ENCODE data around the gene SDHD. TPM values are rescaled to one million over a fixed set of nuclear protein-coding genes. Genes with fewer than 3 reads are reported as not detected.
"Not testable (repeated sequence)": the region's sequence is repeated elsewhere in the genome, so short reads cannot be mapped to it uniquely, and the experiment has no call there.

SDHD gene
- total and polyA plus RNA-seq, 2 donors (not counting 3 experiments of a cell fraction or from before 2014, with no cell fraction given) = 72.3 to 169 TPM

DNA sequence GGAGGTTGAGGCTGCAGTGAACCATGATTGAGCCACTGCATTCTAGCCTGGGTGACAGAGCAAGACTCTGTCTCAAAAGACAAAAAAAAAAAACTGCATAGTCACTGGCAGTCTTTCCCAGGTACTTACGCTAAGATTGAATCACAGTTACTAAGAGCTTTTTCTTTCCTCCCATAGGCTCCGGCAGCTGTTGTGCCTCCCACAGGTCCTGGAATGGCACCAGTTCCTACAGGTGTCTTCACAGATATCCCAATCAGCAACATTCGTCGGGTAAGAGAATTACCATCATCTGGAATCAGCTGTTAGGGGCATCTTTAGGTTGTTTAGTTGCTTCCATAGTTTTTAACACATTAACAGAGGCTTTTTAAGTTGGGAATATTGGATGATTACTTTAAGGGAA lies 41.7 kb upstream of the SDHD start:
- POLR2A ChIA-PET = no interaction called here
- peaks cover 5% of the 10 kb centered on the region for H3K79me2 ChIP-seq (ENCODE audit: control insufficient read depth, insufficient read depth, low read length)
- H3K9me1 ChIP-seq (replicated peaks; ENCODE audit: control insufficient read depth, extremely low read depth, insufficient read depth, low read length) = no peaks in the 10 kb centered on the region
- no peak overlapping the region for H3K9ac ChIP-seq (replicated peaks; ENCODE audit: extremely low read depth, insufficient read depth, low read length)
- H3K4me1 ChIP-seq (ENCODE audit: control insufficient read depth, extremely low read depth, insufficient read depth, low read length) = peaks cover 24% of the 10 kb centered on the region
- dilution Hi-C loops (cut with MboI; ENCODE audit: extremely low pct_ligation_motif_present, low sequenced_read_pairs) (no loop called here), intact Hi-C loops (cut with micrococcal nuclease) (no loop called here)
- H2AFZ ChIP-seq (ENCODE audit: low read depth, low read length) = no peak overlapping the region
- no peaks in the 10 kb centered on the region for H3K27me3 ChIP-seq (ENCODE audit: control insufficient read depth in 2 of 2, insufficient read depth in 2 of 2, low read length in 2 of 2)
- DNase-seq (ENCODE audit: low read depth, low spot score) (no peak), FAIRE-seq (no peak)
- CTCF ChIA-PET = no interaction called here
- no peak for TF ChIP-seq GATA2 (IDR thresholded peaks at IDR 0.05; ENCODE audit: insufficient read depth, insufficient read length, low read depth, low read length)
- no peak for TF ChIP-seq FOS (IDR thresholded peaks at IDR 0.05; ENCODE audit: borderline replicate concordance, insufficient read depth, low read length)
- TF ChIP-seq JUN (IDR thresholded peaks at IDR 0.05; ENCODE audit: borderline replicate concordance, insufficient read depth, insufficient read length, low read depth) = no peak
- no peak for TF ChIP-seq POLR2AphosphoS5 (IDR thresholded peaks at IDR 0.05; ENCODE audit: insufficient read depth, low read depth, low read length)
- no peak for TF ChIP-seq MYC (IDR thresholded peaks at IDR 0.05; ENCODE audit: low read depth, low read length)
- TF ChIP-seq, protein P1, sequence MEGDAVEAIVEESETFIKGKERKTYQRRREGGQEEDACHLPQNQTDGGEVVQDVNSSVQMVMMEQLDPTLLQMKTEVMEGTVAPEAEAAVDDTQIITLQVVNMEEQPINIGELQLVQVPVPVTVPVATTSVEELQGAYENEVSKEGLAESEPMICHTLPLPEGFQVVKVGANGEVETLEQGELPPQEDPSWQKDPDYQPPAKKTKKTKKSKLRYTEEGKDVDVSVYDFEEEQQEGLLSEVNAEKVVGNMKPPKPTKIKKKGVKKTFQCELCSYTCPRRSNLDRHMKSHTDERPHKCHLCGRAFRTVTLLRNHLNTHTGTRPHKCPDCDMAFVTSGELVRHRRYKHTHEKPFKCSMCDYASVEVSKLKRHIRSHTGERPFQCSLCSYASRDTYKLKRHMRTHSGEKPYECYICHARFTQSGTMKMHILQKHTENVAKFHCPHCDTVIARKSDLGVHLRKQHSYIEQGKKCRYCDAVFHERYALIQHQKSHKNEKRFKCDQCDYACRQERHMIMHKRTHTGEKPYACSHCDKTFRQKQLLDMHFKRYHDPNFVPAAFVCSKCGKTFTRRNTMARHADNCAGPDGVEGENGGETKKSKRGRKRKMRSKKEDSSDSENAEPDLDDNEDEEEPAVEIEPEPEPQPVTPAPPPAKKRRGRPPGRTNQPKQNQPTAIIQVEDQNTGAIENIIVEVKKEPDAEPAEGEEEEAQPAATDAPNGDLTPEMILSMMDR (IDR thresholded peaks at IDR 0.05; ENCODE audit: extremely low read depth in 1 of 2, insufficient read depth in 1 of 2, low read depth in 1 of 2, low read length in 2 of 2) = no peak
- TF ChIP-seq POLR2A (IDR thresholded peaks at IDR 0.05; ENCODE audit: low read depth, low read length) = no peak
- TF ChIP-seq EZH2 (IDR thresholded peaks at IDR 0.05; ENCODE audit: borderline replicate concordance, low read depth, low read length, severe bottlenecking) = no peak
- TF ChIP-seq, protein P2, sequence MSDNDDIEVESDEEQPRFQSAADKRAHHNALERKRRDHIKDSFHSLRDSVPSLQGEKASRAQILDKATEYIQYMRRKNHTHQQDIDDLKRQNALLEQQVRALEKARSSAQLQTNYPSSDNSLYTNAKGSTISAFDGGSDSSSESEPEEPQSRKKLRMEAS (IDR thresholded peaks at IDR 0.05; ENCODE audit: insufficient read depth, insufficient read length) = no peak
- BruUV-seq (replicated peaks) = no TSS peak
- H3K4me2 ChIP-seq (ENCODE audit: insufficient read depth, low read length) = no peak overlapping the region
- no peak overlapping the region for H3K4me3 ChIP-seq (replicated peaks in 1 of 3; ENCODE audit: insufficient read depth in 1 of 3, low read depth in 1 of 3, low read length in 3 of 3)
- H3K9me3 ChIP-seq (replicated peaks; ENCODE audit: control insufficient read depth, insufficient read depth, low read length) = no peaks in the 10 kb centered on the region
- no peaks in the 10 kb centered on the region for H4K20me1 ChIP-seq (replicated peaks; ENCODE audit: control insufficient read depth, extremely low read depth, insufficient read depth, low read length)
- peaks cover 6 to 15% of the 10 kb centered on the region in 2 experiments for H3K36me3 ChIP-seq (ENCODE audit: control insufficient read depth in 2 of 2, extremely low read depth in 1 of 2, insufficient read depth in 2 of 2, low read length in 2 of 2)
- no peak overlapping the region for H3K27ac ChIP-seq (ENCODE audit: insufficient read depth, low read depth, low read length)

DNA sequence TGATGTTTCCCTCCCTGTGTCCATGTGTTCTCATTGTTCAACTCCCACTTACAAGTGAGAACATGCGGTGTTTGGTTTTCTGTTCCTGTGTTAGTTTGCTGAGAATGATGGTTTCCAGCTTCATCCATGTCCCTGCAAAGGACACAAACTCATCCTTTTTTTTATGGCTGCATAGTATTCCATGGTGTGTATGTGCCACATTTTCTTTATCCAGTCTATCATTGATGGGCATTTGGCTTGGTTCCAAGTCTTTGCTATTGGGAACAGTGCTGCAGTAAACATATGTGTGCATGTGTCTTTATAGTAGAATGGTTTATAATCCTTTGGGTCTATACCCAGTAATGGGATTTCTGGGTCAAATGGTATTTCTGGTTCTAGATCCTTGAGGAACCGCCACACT lies 40.0 kb upstream of the SDHD start:
- H3K9ac ChIP-seq (replicated peaks; ENCODE audit: extremely low read depth, insufficient read depth, low read length); H2AFZ ChIP-seq (ENCODE audit: low read depth, low read length); CTCF ChIA-PET; dilution Hi-C loops (cut with MboI; ENCODE audit: extremely low pct_ligation_motif_present, low sequenced_read_pairs); H3K4me2 ChIP-seq (ENCODE audit: insufficient read depth, low read length); H4K20me1 ChIP-seq (replicated peaks; ENCODE audit: control insufficient read depth, extremely low read depth, insufficient read depth, low read length); H3K27ac ChIP-seq (ENCODE audit: insufficient read depth, low read depth, low read length); H3K4me3 ChIP-seq (replicated peaks in 1 of 3; ENCODE audit: insufficient read depth in 1 of 3, low read depth in 1 of 3, low read length in 3 of 3); BruUV-seq (replicated peaks); FAIRE-seq; H3K27me3 ChIP-seq (ENCODE audit: control insufficient read depth in 2 of 2, insufficient read depth in 2 of 2, low read length in 2 of 2); POLR2A ChIA-PET; H3K79me2 ChIP-seq (ENCODE audit: control insufficient read depth, insufficient read depth, low read length); H3K9me3 ChIP-seq (replicated peaks; ENCODE audit: control insufficient read depth, insufficient read depth, low read length); DNase-seq (ENCODE audit: low read depth, low spot score); H3K9me1 ChIP-seq (replicated peaks; ENCODE audit: control insufficient read depth, extremely low read depth, insufficient read depth, low read length); intact Hi-C loops (cut with micrococcal nuclease): not testable (repeated sequence)
- Histone ChIP-seq H3K36me3 (ENCODE audit: control insufficient read depth in 2 of 2, extremely low read depth in 1 of 2, insufficient read depth in 2 of 2, low read length in 2 of 2) (peaks cover 6 to 14% of the 10 kb centered on the region in 2 experiments), H3K4me1 (ENCODE audit: control insufficient read depth, extremely low read depth, insufficient read depth, low read length) (peaks cover 24% of the 10 kb centered on the region)

DNA sequence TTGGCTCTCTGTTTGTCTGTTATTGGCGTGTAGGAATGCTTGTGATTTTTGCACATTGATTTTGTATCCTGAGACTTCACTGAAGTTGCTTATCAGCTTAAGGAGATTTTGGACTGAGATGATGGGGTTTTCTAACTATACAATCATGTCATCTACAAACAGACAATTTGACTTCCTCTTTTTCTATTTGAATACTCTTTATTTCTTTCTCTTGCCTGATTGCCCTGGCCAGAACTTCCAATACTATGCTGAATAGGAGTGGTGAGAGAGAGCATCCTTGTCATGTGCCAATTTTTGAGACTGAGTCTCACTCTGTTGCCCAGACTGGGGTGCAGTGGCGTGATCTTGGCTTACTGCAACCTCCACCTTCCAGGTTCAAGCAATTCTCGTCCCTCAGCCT lies 38.4 kb upstream of the SDHD start:
- dilution Hi-C loops (cut with MboI; ENCODE audit: extremely low pct_ligation_motif_present, low sequenced_read_pairs); H3K4me3 ChIP-seq (replicated peaks in 1 of 3; ENCODE audit: insufficient read depth in 1 of 3, low read depth in 1 of 3, low read length in 3 of 3); H3K4me2 ChIP-seq (ENCODE audit: insufficient read depth, low read length); H3K79me2 ChIP-seq (ENCODE audit: control insufficient read depth, insufficient read depth, low read length); H3K9ac ChIP-seq (replicated peaks; ENCODE audit: extremely low read depth, insufficient read depth, low read length); H4K20me1 ChIP-seq (replicated peaks; ENCODE audit: control insufficient read depth, extremely low read depth, insufficient read depth, low read length); intact Hi-C loops (cut with micrococcal nuclease); BruUV-seq (replicated peaks); DNase-seq (ENCODE audit: low read depth, low spot score); H3K9me3 ChIP-seq (replicated peaks; ENCODE audit: control insufficient read depth, insufficient read depth, low read length); FAIRE-seq; H3K4me1 ChIP-seq (ENCODE audit: control insufficient read depth, extremely low read depth, insufficient read depth, low read length); H3K9me1 ChIP-seq (replicated peaks; ENCODE audit: control insufficient read depth, extremely low read depth, insufficient read depth, low read length); H2AFZ ChIP-seq (ENCODE audit: low read depth, low read length); H3K27me3 ChIP-seq (ENCODE audit: control insufficient read depth in 2 of 2, insufficient read depth in 2 of 2, low read length in 2 of 2): not testable (repeated sequence)
- ChIA-PET POLR2A (interaction anchor here (0.7 kb wide), 1 partner anchor 9 kb away, joined by 9 read pairs; no protein-coding TSS in a partner anchor), CTCF (interaction anchor here (0.6 to 1.0 kb wide), 4 partner anchors 16 to 664 kb away, joined by 3 to 4 read pairs (median 3); no protein-coding TSS in a partner anchor)
- peak overlapping the region; percentile 57 for H3K27ac ChIP-seq (ENCODE audit: insufficient read depth, low read depth, low read length)
- H3K36me3 ChIP-seq (ENCODE audit: control insufficient read depth in 2 of 2, extremely low read depth in 1 of 2, insufficient read depth in 2 of 2, low read length in 2 of 2) = peaks cover 9 to 17% of the 10 kb centered on the region in 2 experiments
